ENCODE results near the gene ANAPC2.
A peak's percentile ranks its signal among the peaks of the same experiment; 100 is the strongest.

Gene ANAPC2

GRCh38 chr9:137214620-137215019, 26.3 kb upstream of the ANAPC2 start:
- ChIA-PET CTCF (interaction anchor here (1.1 to 4.2 kb wide), 3 partner anchors 11 to 26 kb away, joined by 3 to 13 read pairs (median 11); partner anchors contain the start of genes ANAPC2, RNF224 and SSNA1), POLR2A (no interaction called here)
- no peak for TF ChIP-seq CTCF (IDR thresholded peaks at IDR 0.05; ENCODE audit: control extremely low read depth, extremely low read depth, low read depth, missing control alignments)
- DNase-seq (ENCODE audit: extremely low spot score) = no peak

DNA sequence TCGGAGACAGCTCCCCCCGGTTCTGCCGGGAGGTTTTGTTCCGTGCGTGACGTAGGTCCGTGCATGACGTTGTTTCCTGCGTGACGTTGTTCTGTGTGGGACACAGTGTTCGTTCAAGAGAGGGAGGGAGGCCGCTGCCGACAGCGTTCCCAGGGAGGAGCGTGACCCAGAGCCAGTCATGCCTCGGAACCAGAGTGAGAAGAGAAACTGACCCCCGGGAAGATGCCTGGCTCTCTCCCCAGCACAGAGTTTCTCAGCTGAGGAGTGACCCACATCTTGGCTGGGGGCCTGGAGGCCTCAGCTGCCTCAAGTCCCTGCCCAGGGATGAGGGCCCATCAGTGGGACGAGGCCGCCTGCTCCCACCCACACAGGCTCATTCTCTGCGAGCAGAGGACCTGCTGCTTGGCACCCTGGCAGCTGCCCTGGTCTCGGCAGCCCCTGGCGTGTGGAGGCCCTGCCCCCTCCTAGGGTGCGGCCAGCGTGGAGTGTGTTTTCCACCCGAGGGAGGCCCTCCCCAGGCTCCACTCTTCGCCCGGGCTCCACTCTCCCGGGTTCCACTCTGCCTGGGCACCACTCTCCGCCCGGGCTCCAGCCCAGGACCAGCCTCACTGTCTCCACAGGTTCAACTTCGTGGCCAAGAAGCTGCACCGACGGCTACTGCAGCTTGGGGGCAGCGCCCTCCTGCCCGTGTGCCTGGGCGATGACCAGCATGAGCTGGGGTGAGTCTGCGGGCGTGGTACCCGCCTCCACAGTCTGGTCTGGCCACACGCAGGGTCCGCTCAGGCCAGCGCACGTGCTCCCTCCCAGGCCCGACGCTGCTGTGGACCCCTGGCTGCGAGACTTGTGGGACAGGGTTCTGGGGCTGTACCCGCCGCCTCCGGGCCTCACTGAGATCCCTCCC, 25.1 kb upstream of the ANAPC2 start:
- CTCF ChIA-PET = interaction anchor here (1.1 to 4.2 kb wide), 3 partner anchors 9 to 25 kb away, joined by 3 to 11 read pairs (median 4); partner anchors contain the start of genes ANAPC2 and SSNA1
- POLR2A ChIA-PET = no interaction called here
- DNase-seq (ENCODE audit: extremely low spot score) = no peak
- TF ChIP-seq CTCF (IDR thresholded peaks at IDR 0.05; ENCODE audit: control extremely low read depth, extremely low read depth, low read depth, missing control alignments) = peak; percentile 17

DNA sequence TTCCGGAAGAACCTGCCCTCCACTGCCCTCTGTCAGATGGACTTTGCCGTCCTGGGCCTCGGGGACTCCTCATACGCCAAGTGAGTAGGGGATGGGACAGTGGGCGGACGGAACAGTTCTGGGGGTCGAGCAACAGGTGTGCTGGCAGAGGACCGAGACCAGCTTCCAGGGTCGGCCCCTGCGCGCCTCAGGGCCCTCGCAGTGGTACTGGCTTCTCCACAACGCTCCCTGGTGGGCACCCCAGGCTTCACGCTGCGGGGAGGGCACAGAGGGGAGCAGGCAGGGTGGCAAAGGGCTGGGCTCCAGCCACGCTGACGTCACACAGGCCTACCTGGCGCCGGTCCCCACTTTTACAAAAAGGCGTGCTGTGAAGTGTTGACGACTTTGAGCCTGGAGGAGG, 24.2 kb upstream of the ANAPC2 start:
- no peak for TF ChIP-seq CTCF (IDR thresholded peaks at IDR 0.05; ENCODE audit: control extremely low read depth, extremely low read depth, low read depth, missing control alignments)
- ChIA-PET CTCF (interaction anchor here (1.2 kb wide), 1 partner anchor 9 kb away, joined by 4 read pairs; no protein-coding TSS in a partner anchor), POLR2A (no interaction called here)
- no peak for DNase-seq (ENCODE audit: extremely low spot score)

DNA sequence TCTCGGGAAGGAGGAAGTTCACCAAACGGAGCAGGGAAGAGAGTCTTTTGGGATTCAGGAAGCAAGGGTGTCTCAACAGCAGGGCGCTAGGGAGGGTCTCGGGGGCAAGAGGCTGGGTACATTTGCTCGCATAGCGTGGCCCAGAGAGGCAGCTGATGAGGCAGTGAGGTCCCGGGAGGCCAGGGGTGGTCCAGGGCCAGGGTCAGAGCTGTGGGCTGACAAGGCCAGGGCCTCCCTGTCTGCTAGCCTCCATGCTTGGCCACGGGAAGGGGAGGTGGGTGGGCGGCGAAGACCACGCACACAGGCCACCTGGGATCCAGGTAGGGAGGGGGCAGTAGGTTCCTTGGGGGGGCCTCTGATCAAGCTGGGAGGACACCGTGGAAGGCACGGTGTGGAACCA, 23.2 kb upstream of the ANAPC2 start:
- ChIA-PET POLR2A (no interaction called here), CTCF (interaction anchor here (1.5 to 2.6 kb wide), 2 partner anchors 9 to 12 kb away, joined by 3 to 9 read pairs; partner anchors contain the start of gene RNF208)
- TF ChIP-seq CTCF (IDR thresholded peaks at IDR 0.05; ENCODE audit: control extremely low read depth, extremely low read depth, low read depth, missing control alignments) = no peak
- no peak for DNase-seq (ENCODE audit: extremely low spot score)

- no peak for DNase-seq (ENCODE audit: extremely low spot score)
- POLR2A ChIA-PET = no interaction called here
- CTCF ChIA-PET = interaction anchor here (0.8 to 2.6 kb wide), 6 partner anchors 10 to 49 kb away, joined by 3 to 7 read pairs (median 5); partner anchors contain the start of genes ANAPC2, RNF224 and SSNA1
- TF ChIP-seq CTCF (IDR thresholded peaks at IDR 0.05; ENCODE audit: control extremely low read depth, extremely low read depth, low read depth, missing control alignments) = no peak
Measured at GRCh38 chr9:137206602-137207001, 18.2 kb upstream of the ANAPC2 start.

- CTCF ChIA-PET = interaction anchor here (1.0 to 3.9 kb wide), 7 partner anchors 16 to 57 kb away, joined by 3 to 18 read pairs (median 7); partner anchors contain the start of genes ANAPC2, CYSRT1, RNF224 and SSNA1
Measured at GRCh38 chr9:137205126-137206069, 17.0 kb upstream of the ANAPC2 start, which contains the start of the genes NDOR1 and TMEM203. TSS of gene NDOR1 (plus strand) at chr9:137205700. CDS start at chr9:137205778, 78 bp downstream. TSS of gene TMEM203 (minus strand) at chr9:137205648. CDS start at chr9:137205414, 234 bp downstream.

More at GRCh38 chr9:137205126-137206069, 17.0 kb upstream of the ANAPC2 start, which contains the start of the genes NDOR1 and TMEM203:
- POLR2A ChIA-PET = interaction anchor here (0.6 to 1.0 kb wide), 2 partner anchors 18 to 37 kb away, joined by 3 to 5 read pairs; no protein-coding TSS in a partner anchor
- DNase-seq (ENCODE audit: extremely low spot score) = peak; percentile 96
- TF ChIP-seq CTCF (IDR thresholded peaks at IDR 0.05; ENCODE audit: control extremely low read depth, extremely low read depth, low read depth, missing control alignments) = no peak

All from GM10248 (cell line).